Islet of Langerhans (tissue), 1 donor: Measurements from ENCODE around the gene TTLL3.
"Not testable (repeated sequence)": the region's sequence is repeated elsewhere in the genome, so short reads cannot be mapped to it uniquely, and the experiment has no call there.

Source experiments
- FAIRE-seq: peaks from one replicate; lab custom pipeline; 2011; peaks lifted over from hg19 to GRCh38; lab: Jason Lieb, UNC

The TTLL3 gene

GRCh38 chr3:9843715-9844438, 33.8 kb downstream of the TTLL3 start, which contains the start of gene RPUSD3:
TSS of gene RPUSD3 (minus strand) at chr3:9844008. CDS start at chr3:9843990, 18 bp downstream.
- FAIRE-seq, result no peak

GRCh38 chr3:9846231-9846630, 36.2 kb downstream of the TTLL3 start:
- no peak for FAIRE-seq

- no peak for FAIRE-seq
These were observed 36.9 kb downstream of the TTLL3 start for GRCh38 chr3:9846931-9847488.

- FAIRE-seq, result not testable (repeated sequence)
These were observed 37.8 kb downstream of the TTLL3 start for GRCh38 chr3:9847870-9848269.

- not testable (repeated sequence) for FAIRE-seq
These were observed 38.8 kb downstream of the TTLL3 start for GRCh38 chr3:9848860-9849259.

GRCh38 chr3:9851383-9851782, 41.3 kb downstream of the TTLL3 start:
- FAIRE-seq, result not testable (repeated sequence)

GRCh38 chr3:9851926-9852325, 41.9 kb downstream of the TTLL3 start:
- not testable (repeated sequence) for FAIRE-seq

- no peak for FAIRE-seq
These were observed 42.5 kb downstream of the TTLL3 start for GRCh38 chr3:9852528-9852927.

GRCh38 chr3:9854291-9854940, 44.4 kb downstream of the TTLL3 start:
- not testable (repeated sequence) for FAIRE-seq

- no peak for FAIRE-seq
These were observed 45.5 kb downstream of the TTLL3 start for GRCh38 chr3:9855594-9855993.

- no peak for FAIRE-seq
These were observed 49.5 kb downstream of the TTLL3 start for GRCh38 chr3:9859530-9860025.

- FAIRE-seq, result no peak
These were observed 51.1 kb downstream of the TTLL3 start for GRCh38 chr3:9861201-9861600.

- no peak for FAIRE-seq
These were observed 51.6 kb downstream of the TTLL3 start for GRCh38 chr3:9861626-9862130.

GRCh38 chr3:9862391-9863057, 52.5 kb downstream of the TTLL3 start:
- no peak for FAIRE-seq

GRCh38 chr3:9863058-9863772, 53.2 kb downstream of the TTLL3 start:
- no peak for FAIRE-seq

GRCh38 chr3:9864200-9864927, 54.3 kb downstream of the TTLL3 start:
- FAIRE-seq, result no peak

GRCh38 chr3:9865125-9865637, 55.1 kb downstream of the TTLL3 start:
- FAIRE-seq, result not testable (repeated sequence)

- FAIRE-seq, result no peak
These were observed 56.6 kb downstream of the TTLL3 start for GRCh38 chr3:9866639-9867038.

- FAIRE-seq, result no peak
These were observed 57.0 kb downstream of the TTLL3 start for GRCh38 chr3:9867106-9867505.

- no peak for FAIRE-seq
These were observed 59.9 kb downstream of the TTLL3 start for GRCh38 chr3:9869955-9870354.

- no peak for FAIRE-seq
These were observed 60.9 kb downstream of the TTLL3 start for GRCh38 chr3:9870978-9871377.
